SK-N-MC (cell line): ENCODE data around the gene NDUFS6.
"Not testable (repeated sequence)": the region's sequence is repeated elsewhere in the genome, so short reads cannot be mapped to it uniquely, and the experiment has no call there.

Source experiments
- EZH2 ChIP-seq: fragments of 200-600 bp; sonication (generic); IDR thresholded peaks from one replicate; pipeline ENCODE4 v1.6.1; 2017; ENCODE audit warnings: antibody characterized with exemption
- POLR2AphosphoS5 ChIP-seq: IDR thresholded peaks from 2 replicates; pipeline ENCODE4 v1.6.1; 2012; ENCODE audit warnings: mild to moderate bottlenecking, low read depth, low read length, borderline replicate concordance

- TF ChIP-seq EZH2, POLR2AphosphoS5: not testable (repeated sequence)
These were observed 11.8 kb upstream of the NDUFS6 start for GRCh38 chr5:1789438-1789833.
